Tibial nerve (tissue), 4 donors: ENCODE results near the gene TENM4.

Source experiments
- EP300 ChIP-seq, 2 donors: sonication (generic); formaldehyde crosslinking; IDR thresholded peaks; one replicate each; pipeline ENCODE4 v1.6.1; 2017; ENCODE audit warnings: antibody characterized with exemption in 2 of 2, mild to moderate bottlenecking in 1 of 2
- TF ChIP-seq, protein P1 (sequence below), 5 experiments: fragments of 200-600 bp in 3 of 5; fragments of 450-650 bp in 2 of 5; sonication (generic) in 3 of 5; IDR thresholded peaks; one replicate each; pipeline ENCODE4 v1.5.1; 2016 to 2019; ENCODE audit warnings: antibody characterized with exemption in 5 of 5, mild to moderate bottlenecking in 3 of 5, moderate library complexity in 2 of 5

DNA sequence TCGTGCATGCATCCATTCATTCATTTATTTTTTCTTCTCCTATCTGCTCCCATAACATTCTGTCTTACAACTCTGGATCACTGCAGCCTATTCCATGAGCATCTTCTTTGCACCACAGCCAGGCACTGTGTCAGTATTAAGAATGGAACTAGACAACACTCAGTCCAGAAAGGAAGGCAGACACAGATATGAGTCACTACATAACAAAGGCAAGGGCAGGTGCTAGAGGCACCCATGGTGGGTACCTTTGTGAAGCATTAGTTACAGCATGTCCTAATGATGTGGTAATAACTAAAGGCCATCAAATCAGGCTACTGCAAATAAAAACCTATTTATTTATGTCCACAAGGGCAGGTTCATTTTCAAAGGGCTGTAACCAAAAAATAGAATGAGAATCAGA, 28.1 kb downstream of the TENM4 start:
- TF ChIP-seq, protein P1, sequence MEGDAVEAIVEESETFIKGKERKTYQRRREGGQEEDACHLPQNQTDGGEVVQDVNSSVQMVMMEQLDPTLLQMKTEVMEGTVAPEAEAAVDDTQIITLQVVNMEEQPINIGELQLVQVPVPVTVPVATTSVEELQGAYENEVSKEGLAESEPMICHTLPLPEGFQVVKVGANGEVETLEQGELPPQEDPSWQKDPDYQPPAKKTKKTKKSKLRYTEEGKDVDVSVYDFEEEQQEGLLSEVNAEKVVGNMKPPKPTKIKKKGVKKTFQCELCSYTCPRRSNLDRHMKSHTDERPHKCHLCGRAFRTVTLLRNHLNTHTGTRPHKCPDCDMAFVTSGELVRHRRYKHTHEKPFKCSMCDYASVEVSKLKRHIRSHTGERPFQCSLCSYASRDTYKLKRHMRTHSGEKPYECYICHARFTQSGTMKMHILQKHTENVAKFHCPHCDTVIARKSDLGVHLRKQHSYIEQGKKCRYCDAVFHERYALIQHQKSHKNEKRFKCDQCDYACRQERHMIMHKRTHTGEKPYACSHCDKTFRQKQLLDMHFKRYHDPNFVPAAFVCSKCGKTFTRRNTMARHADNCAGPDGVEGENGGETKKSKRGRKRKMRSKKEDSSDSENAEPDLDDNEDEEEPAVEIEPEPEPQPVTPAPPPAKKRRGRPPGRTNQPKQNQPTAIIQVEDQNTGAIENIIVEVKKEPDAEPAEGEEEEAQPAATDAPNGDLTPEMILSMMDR (IDR thresholded peaks at IDR 0.05) = no peak
- no peak for TF ChIP-seq EP300 (IDR thresholded peaks at IDR 0.05)
